GM19023 (cell line): ENCODE measurements around the gene IQSEC1.

Source experiments
- ATAC-seq: cut with Tn5 transposase; IDR thresholded peaks from one replicate; pipeline ENCODE4 v1.9.1; 2021; ENCODE audit warnings: mild to moderate bottlenecking, moderate library complexity; ENCODE audit not compliant: unreplicated experiment

The IQSEC1 gene

GRCh38 chr3:13107661-13108060 is 34.4 kb upstream of the IQSEC1 start:
- no peak for ATAC-seq

- ATAC-seq, result no peak
Measured at GRCh38 chr3:13106308-13107001, 33.2 kb upstream of the IQSEC1 start.

GRCh38 chr3:13105896-13106250 is 32.6 kb upstream of the IQSEC1 start:
- no peak for ATAC-seq

- no peak for ATAC-seq
Measured at GRCh38 chr3:13105181-13105895, 32.1 kb upstream of the IQSEC1 start.

- ATAC-seq, result no peak
Measured at GRCh38 chr3:13104511-13104910, 31.3 kb upstream of the IQSEC1 start.

GRCh38 chr3:13103416-13104058 is 30.3 kb upstream of the IQSEC1 start:
- no peak for ATAC-seq

- no peak for ATAC-seq
Measured at GRCh38 chr3:13102386-13103345, 29.4 kb upstream of the IQSEC1 start.

GRCh38 chr3:13099707-13100106 is 26.5 kb upstream of the IQSEC1 start:
- no peak for ATAC-seq

- ATAC-seq, result no peak
Measured at GRCh38 chr3:13098192-13098988, 25.2 kb upstream of the IQSEC1 start.

GRCh38 chr3:13096356-13096755 is 23.1 kb upstream of the IQSEC1 start:
- ATAC-seq, result no peak

- no peak for ATAC-seq
Measured at GRCh38 chr3:13095408-13095937, 22.2 kb upstream of the IQSEC1 start.

- no peak for ATAC-seq
Measured at GRCh38 chr3:13093687-13094086, 20.5 kb upstream of the IQSEC1 start.

- no peak for ATAC-seq
Measured at GRCh38 chr3:13092621-13093617, 19.7 kb upstream of the IQSEC1 start.

GRCh38 chr3:13091898-13092611 is 18.8 kb upstream of the IQSEC1 start:
- ATAC-seq, result peak; percentile 57

- ATAC-seq, result peak; percentile 54
Measured at GRCh38 chr3:13088028-13089006, 15.1 kb upstream of the IQSEC1 start.

- ATAC-seq, result peak; percentile 3
Measured at GRCh38 chr3:13087320-13087990, 14.2 kb upstream of the IQSEC1 start.
